Activated CD4-positive, alpha-beta T cell treated with anti-CD3 and anti-CD28 coated beads, Interleukin-2, amount 10 ng/mL, durations not matched to agents 7 days and 5 days (primary cell): Measurements from ENCODE around the gene TNFAIP3. TPM values are rescaled to one million over a fixed set of nuclear protein-coding genes. Genes with fewer than 3 reads are reported as not detected.

Experiments
- CTCF ChIA-PET: fragments of 350-600 bp; sonication (Branson Sonifier 250); formaldehyde crosslinking; loops from one replicate; lab custom pipeline; 2021; ENCODE audit warnings: antibody characterized with exemption; lab: Charles Lee
- POLR2A ChIA-PET: fragments of 350-600 bp; sonication (Branson Sonifier 250); formaldehyde crosslinking; loops from one replicate; lab custom pipeline; 2021; ENCODE audit warnings: antibody characterized with exemption; lab: Charles Lee
- DNase-seq: peaks from one replicate; pipeline ENCODE4 v3.0.0-alpha.2; 2020
- H3K27ac Mint-ChIP-seq: one replicate; pipeline ENCODE4 v1.8.0; 2021; ENCODE audit warnings: mild to moderate bottlenecking, moderate library complexity, mixed read lengths
- H3K27me3 Mint-ChIP-seq: one replicate; pipeline ENCODE4 v1.8.0; 2021; ENCODE audit warnings: mixed read lengths
- H3K36me3 Mint-ChIP-seq: one replicate; pipeline ENCODE4 v1.8.0; 2021; ENCODE audit warnings: low read depth, mixed read lengths
- H3K4me1 Mint-ChIP-seq: one replicate; pipeline ENCODE4 v1.8.0; 2021; ENCODE audit warnings: mixed read lengths
- H3K4me3 Mint-ChIP-seq: one replicate; pipeline ENCODE4 v1.8.0; 2021; ENCODE audit warnings: mild to moderate bottlenecking, moderate library complexity, mixed read lengths
- H3K9me3 Mint-ChIP-seq: one replicate; pipeline ENCODE4 v1.8.0; 2021; ENCODE audit warnings: mixed read lengths
- total RNA-seq, 2 experiments: library from RNA; stranded (reverse); gene quantifications; one replicate each; pipeline ENCODE4 v1.2.3, GENCODE V29; 2021

TNFAIP3 gene
- total RNA-seq, 2 experiments from 2014 or later = 41.8 to 43.9 TPM

GRCh38 chr6:137868721-137869548 is 1.9 kb downstream of the TNFAIP3 start:
- no peaks in the 10 kb centered on the region for H3K9me3 Mint-ChIP-seq
- H3K4me3 Mint-ChIP-seq = peak overlapping the region; percentile 91
- DNase-seq = peak; percentile 23
- H3K27ac Mint-ChIP-seq = peak overlapping the region; percentile 98
- H3K4me1 Mint-ChIP-seq = peaks cover 69% of the 10 kb centered on the region
- no peaks in the 10 kb centered on the region for H3K27me3 Mint-ChIP-seq
- ChIA-PET CTCF (interaction anchor here (0.7 to 5.2 kb wide), 20 partner anchors 19 to 1117 kb away, joined by 3 to 68 read pairs (median 12); no protein-coding TSS in a partner anchor), POLR2A (interaction anchor here (0.6 to 1.3 kb wide), 4 partner anchors 38 to 161 kb away, joined by 3 to 4 read pairs (median 4); no protein-coding TSS in a partner anchor)
- peaks cover 47% of the 10 kb centered on the region for H3K36me3 Mint-ChIP-seq

GRCh38 chr6:137869549-137870307 is 2.7 kb downstream of the TNFAIP3 start:
- Mint-ChIP-seq H3K4me3 (peak overlapping the region; percentile 91), H3K27me3 (no peaks in the 10 kb centered on the region), H3K4me1 (peaks cover 74% of the 10 kb centered on the region), H3K9me3 (no peaks in the 10 kb centered on the region), H3K36me3 (peaks cover 51% of the 10 kb centered on the region), H3K27ac (peak overlapping the region; percentile 98)
- CTCF ChIA-PET = interaction anchor here (0.7 to 5.2 kb wide), 19 partner anchors 11 to 173 kb away, joined by 3 to 68 read pairs (median 4); no protein-coding TSS in a partner anchor
- POLR2A ChIA-PET = interaction anchor here (0.6 to 1.1 kb wide), 3 partner anchors 14 to 106 kb away, joined by 3 to 4 read pairs (median 4); no protein-coding TSS in a partner anchor
- DNase-seq = no peak

DNA sequence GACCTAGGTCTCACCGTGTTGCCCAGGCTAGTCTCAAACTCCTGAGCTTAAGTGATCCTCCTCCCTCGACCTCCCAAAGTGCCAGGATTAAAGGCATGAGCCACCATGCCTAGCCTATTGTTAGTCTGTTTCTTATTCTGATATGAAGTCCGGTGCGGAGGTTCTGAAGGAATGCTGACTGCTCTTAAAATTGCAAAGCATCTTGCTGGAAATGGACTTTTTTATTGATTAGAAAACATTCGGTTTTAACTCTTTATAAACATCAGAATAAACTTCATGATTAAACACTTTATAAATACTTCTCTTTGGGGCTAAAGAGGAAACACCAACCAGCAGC is 3.2 kb downstream of the TNFAIP3 start:
- H3K4me1 Mint-ChIP-seq = peaks cover 79% of the 10 kb centered on the region
- H3K27me3 Mint-ChIP-seq = no peaks in the 10 kb centered on the region
- peak overlapping the region; percentile 91 for H3K4me3 Mint-ChIP-seq
- ChIA-PET POLR2A (interaction anchor here (1.1 kb wide), 1 partner anchor 13 kb away, joined by 4 read pairs; no protein-coding TSS in a partner anchor), CTCF (interaction anchor here (0.6 to 5.2 kb wide), 20 partner anchors 11 to 173 kb away, joined by 3 to 68 read pairs (median 5); no protein-coding TSS in a partner anchor)
- peaks cover 56% of the 10 kb centered on the region for H3K36me3 Mint-ChIP-seq
- DNase-seq = no peak
- H3K27ac Mint-ChIP-seq = peak overlapping the region; percentile 98
- no peaks in the 10 kb centered on the region for H3K9me3 Mint-ChIP-seq

GRCh38 chr6:137870744-137871247 is 3.7 kb downstream of the TNFAIP3 start:
- H3K4me1 Mint-ChIP-seq = peaks cover 81% of the 10 kb centered on the region
- no peaks in the 10 kb centered on the region for H3K27me3 Mint-ChIP-seq
- peak overlapping the region; percentile 98 for H3K27ac Mint-ChIP-seq
- peak overlapping the region; percentile 91 for H3K4me3 Mint-ChIP-seq
- DNase-seq = peak; percentile 35
- ChIA-PET CTCF (interaction anchor here (0.6 to 5.2 kb wide), 27 partner anchors 10 to 174 kb away, joined by 3 to 68 read pairs (median 4); no protein-coding TSS in a partner anchor), POLR2A (interaction anchor here (0.6 to 1.1 kb wide), 3 partner anchors 8 to 12 kb away, joined by 4 to 6 read pairs (median 5); no protein-coding TSS in a partner anchor)
- peaks cover 62% of the 10 kb centered on the region for H3K36me3 Mint-ChIP-seq
- H3K9me3 Mint-ChIP-seq = no peaks in the 10 kb centered on the region

- POLR2A ChIA-PET = interaction anchor here (1.2 kb wide), 1 partner anchor 11 kb away, joined by 5 read pairs; no protein-coding TSS in a partner anchor
- DNase-seq = peak; percentile 22
- peak overlapping the region; percentile 98 for H3K27ac Mint-ChIP-seq
- H3K36me3 Mint-ChIP-seq = peaks cover 66% of the 10 kb centered on the region
- H3K9me3 Mint-ChIP-seq = no peaks in the 10 kb centered on the region
- peak overlapping the region; percentile 91 for H3K4me3 Mint-ChIP-seq
- CTCF ChIA-PET = interaction anchor here (0.8 to 5.2 kb wide), 23 partner anchors 10 to 174 kb away, joined by 3 to 68 read pairs (median 5); no protein-coding TSS in a partner anchor
- no peaks in the 10 kb centered on the region for H3K27me3 Mint-ChIP-seq
- peaks cover 81% of the 10 kb centered on the region for H3K4me1 Mint-ChIP-seq
Observed at GRCh38 chr6:137871291-137871690, 4.2 kb downstream of the TNFAIP3 start.

- DNase-seq = no peak
- CTCF ChIA-PET = interaction anchor here (1.2 to 3.4 kb wide), 15 partner anchors 9 to 167 kb away, joined by 3 to 22 read pairs (median 6); no protein-coding TSS in a partner anchor
- Mint-ChIP-seq H3K36me3 (peaks cover 70% of the 10 kb centered on the region), H3K4me3 (peak overlapping the region; percentile 91), H3K9me3 (no peaks in the 10 kb centered on the region), H3K27ac (peak overlapping the region; percentile 98), H3K4me1 (peaks cover 80% of the 10 kb centered on the region), H3K27me3 (no peaks in the 10 kb centered on the region)
- POLR2A ChIA-PET = interaction anchor here (1.2 kb wide), 1 partner anchor 10 kb away, joined by 5 read pairs; no protein-coding TSS in a partner anchor
Observed at GRCh38 chr6:137871831-137872454, 4.9 kb downstream of the TNFAIP3 start.

DNA sequence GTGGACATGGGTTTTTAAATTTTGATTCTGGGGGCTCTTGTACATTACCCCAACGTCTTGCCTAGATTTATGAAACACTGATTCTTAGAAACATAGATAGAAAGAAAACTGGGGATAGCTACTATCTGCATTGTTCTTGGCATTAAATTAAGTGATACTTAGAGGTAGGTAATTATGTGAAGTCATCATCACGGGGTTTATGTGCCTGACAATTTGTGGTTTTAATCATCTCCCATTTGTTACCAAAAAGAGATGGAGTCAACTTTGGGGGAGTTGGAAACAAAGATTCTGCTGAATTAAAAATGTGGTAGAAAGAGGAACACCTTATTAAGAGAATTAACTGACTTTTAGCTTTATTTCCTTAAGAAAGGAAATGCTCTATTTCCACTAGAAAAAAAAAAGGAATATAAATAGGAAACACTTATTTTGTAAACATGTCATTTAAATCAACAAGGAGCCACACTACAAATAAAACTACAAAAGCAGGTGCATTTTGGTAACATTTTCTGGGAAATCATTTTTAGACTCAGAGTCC is 5.6 kb downstream of the TNFAIP3 start:
- Mint-ChIP-seq H3K9me3 (no peaks in the 10 kb centered on the region), H3K36me3 (peaks cover 76% of the 10 kb centered on the region), H3K27me3 (no peaks in the 10 kb centered on the region), H3K4me1 (peaks cover 85% of the 10 kb centered on the region), H3K4me3 (peak overlapping the region; percentile 91), H3K27ac (peak overlapping the region; percentile 98)
- ChIA-PET POLR2A (interaction anchor here (1.2 kb wide), 1 partner anchor 9 kb away, joined by 5 read pairs; no protein-coding TSS in a partner anchor), CTCF (interaction anchor here (0.6 to 3.4 kb wide), 12 partner anchors 9 to 168 kb away, joined by 3 to 22 read pairs (median 5); no protein-coding TSS in a partner anchor)
- DNase-seq = no peak

DNA sequence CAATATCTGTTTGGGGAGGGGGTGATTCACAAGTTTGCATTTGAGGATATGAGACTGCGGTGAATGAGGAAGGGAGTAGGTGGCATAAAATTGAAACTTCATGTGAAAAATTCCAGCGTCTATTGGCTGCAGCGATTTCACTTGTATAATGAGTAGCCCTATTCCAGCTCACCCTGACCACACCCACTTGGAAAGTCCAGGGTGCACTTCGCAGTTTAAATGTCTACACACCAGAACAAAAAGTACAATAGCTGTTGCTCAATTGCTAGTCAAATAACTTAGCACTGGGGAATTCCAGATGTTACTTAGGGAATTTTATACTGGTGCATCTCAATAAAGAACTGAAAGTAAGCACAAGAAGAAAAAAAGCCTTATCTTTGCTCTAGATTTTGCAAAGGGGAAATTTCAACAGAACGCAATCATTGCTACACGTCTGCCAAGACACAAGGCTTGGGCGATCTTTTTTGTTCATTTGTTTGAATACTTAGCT is 6.3 kb downstream of the TNFAIP3 start:
- peak; percentile 49 for DNase-seq
- H3K9me3 Mint-ChIP-seq = no peaks in the 10 kb centered on the region
- peaks cover 90% of the 10 kb centered on the region for H3K4me1 Mint-ChIP-seq
- H3K36me3 Mint-ChIP-seq = peaks cover 78% of the 10 kb centered on the region
- ChIA-PET POLR2A (interaction anchor here (0.7 kb wide), 1 partner anchor 35 kb away, joined by 3 read pairs; no protein-coding TSS in a partner anchor), CTCF (interaction anchor here (0.6 to 1.3 kb wide), 6 partner anchors 9 to 165 kb away, joined by 3 to 5 read pairs (median 4); no protein-coding TSS in a partner anchor)
- no peaks in the 10 kb centered on the region for H3K27me3 Mint-ChIP-seq
- H3K27ac Mint-ChIP-seq = peak overlapping the region; percentile 98
- peak overlapping the region; percentile 91 for H3K4me3 Mint-ChIP-seq

GRCh38 chr6:137874204-137875057 is 7.4 kb downstream of the TNFAIP3 start:
- POLR2A ChIA-PET = no interaction called here
- Mint-ChIP-seq H3K36me3 (peaks cover 81% of the 10 kb centered on the region), H3K4me1 (peaks cover 87% of the 10 kb centered on the region), H3K27me3 (no peaks in the 10 kb centered on the region), H3K27ac (peak overlapping the region; percentile 11), H3K9me3 (no peaks in the 10 kb centered on the region), H3K4me3 (no peak overlapping the region)
- CTCF ChIA-PET = interaction anchor here (0.8 to 1.5 kb wide), 5 partner anchors 9 to 170 kb away, joined by 3 to 5 read pairs (median 3); no protein-coding TSS in a partner anchor
- DNase-seq = no peak

- DNase-seq = no peak
- H3K27ac Mint-ChIP-seq = peak overlapping the region; percentile 14
- H3K36me3 Mint-ChIP-seq = peaks cover 82% of the 10 kb centered on the region
- H3K4me1 Mint-ChIP-seq = peaks cover 85% of the 10 kb centered on the region
- no peaks in the 10 kb centered on the region for H3K27me3 Mint-ChIP-seq
- H3K4me3 Mint-ChIP-seq = no peak overlapping the region
- CTCF ChIA-PET = interaction anchor here (0.9 to 1.5 kb wide), 3 partner anchors 9 to 170 kb away, joined by 3 to 5 read pairs (median 3); no protein-coding TSS in a partner anchor
- POLR2A ChIA-PET = no interaction called here
- H3K9me3 Mint-ChIP-seq = no peaks in the 10 kb centered on the region
Observed at GRCh38 chr6:137875058-137875520, 8.0 kb downstream of the TNFAIP3 start.
